ENCODE results near the gene PEX12. TPM values are rescaled to one million over a fixed set of nuclear protein-coding genes. Genes with fewer than 3 reads are reported as not detected.

Gene PEX12
- total and polyA plus RNA-seq, 12 donors: 2.6 to 11.2 (median 8.3) TPM

DNA sequence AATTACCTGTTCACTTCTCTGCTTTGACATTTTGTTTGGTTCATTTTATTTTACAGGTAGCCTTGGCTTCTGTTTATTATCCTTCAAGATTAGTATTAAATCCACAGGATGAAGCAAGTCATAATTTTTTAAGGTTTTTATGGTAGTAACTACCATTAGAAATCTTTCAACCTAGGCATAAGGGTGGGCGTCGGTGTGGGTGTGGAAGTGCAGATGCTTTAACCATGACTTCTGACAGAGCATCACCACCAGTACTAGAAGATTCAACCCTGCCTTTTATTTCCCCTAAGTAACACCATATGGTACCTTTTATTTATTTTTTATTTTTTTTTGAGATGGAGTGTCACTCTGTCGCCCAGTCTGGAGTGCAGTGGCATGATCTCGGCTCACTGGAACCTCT lies 31.5 kb upstream of the PEX12 start:
- Histone ChIP-seq H3K27me3 (no peaks in the 10 kb centered on the region), H3K9me3 (no peaks in the 10 kb centered on the region), H3K4me1 (peaks cover 0 to 7% (median 0%) of the 10 kb centered on the region in 9 donors), H3K27ac (no peak overlapping the region), H3K4me3 (no peak overlapping the region), H3K36me3 (peaks cover 0 to 98% (median 60%) of the 10 kb centered on the region in 9 donors)
- intact Hi-C loops (cut with DNase I): loop anchor here in 6 of 10 donors (5.0 kb wide), 2 partner anchors 47 to 137 kb away; no protein-coding TSS in a partner anchor
- 95 to 96% methylated on average over 4 of the region's 4 CpGs for WGBS, 2 donors
- ATAC-seq (no peak), DNase-seq (no peak)
- TF ChIP-seq, protein P1, sequence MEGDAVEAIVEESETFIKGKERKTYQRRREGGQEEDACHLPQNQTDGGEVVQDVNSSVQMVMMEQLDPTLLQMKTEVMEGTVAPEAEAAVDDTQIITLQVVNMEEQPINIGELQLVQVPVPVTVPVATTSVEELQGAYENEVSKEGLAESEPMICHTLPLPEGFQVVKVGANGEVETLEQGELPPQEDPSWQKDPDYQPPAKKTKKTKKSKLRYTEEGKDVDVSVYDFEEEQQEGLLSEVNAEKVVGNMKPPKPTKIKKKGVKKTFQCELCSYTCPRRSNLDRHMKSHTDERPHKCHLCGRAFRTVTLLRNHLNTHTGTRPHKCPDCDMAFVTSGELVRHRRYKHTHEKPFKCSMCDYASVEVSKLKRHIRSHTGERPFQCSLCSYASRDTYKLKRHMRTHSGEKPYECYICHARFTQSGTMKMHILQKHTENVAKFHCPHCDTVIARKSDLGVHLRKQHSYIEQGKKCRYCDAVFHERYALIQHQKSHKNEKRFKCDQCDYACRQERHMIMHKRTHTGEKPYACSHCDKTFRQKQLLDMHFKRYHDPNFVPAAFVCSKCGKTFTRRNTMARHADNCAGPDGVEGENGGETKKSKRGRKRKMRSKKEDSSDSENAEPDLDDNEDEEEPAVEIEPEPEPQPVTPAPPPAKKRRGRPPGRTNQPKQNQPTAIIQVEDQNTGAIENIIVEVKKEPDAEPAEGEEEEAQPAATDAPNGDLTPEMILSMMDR (IDR thresholded peaks at IDR 0.05): no peak

DNA sequence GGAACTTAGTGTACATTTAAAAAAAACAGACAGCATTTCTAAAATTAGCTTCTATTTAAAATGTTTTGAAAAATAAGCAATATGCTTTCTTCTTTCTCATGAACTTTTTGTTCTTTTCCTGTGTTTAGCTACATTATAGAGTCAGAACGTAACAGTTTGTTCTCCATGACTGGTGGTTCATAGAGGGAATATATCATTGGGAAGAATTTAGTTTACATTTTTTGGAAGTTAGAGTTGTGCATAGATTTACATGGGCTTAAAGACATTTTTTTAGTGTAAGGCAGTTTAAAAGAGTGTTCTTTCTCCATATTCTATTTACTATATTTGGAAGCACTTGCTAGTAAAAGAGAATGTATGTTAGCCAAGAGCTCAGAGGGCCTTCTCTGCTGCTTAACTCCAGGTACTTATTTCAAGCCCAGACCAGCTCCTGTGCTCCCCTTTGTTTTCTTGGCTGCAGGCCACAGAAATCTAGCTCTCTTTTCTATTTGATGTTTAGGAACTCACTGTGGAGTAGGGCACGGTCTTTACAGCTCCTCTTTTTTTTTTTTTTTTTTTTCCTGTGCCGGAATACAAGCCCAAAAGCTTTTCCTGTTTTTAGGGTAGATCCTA lies 29.0 kb upstream of the PEX12 start:
- DNase-seq: no peak
- TF ChIP-seq, protein P1 (IDR thresholded peaks at IDR 0.05): no peak
- no peak overlapping the region for H3K4me3 ChIP-seq
- H3K4me1 ChIP-seq: peaks cover 0 to 7% (median 0%) of the 10 kb centered on the region in 9 donors
- WGBS, 2 donors: 66 to 74% methylated on average over 3 of the region's 3 CpGs
- no peaks in the 10 kb centered on the region for H3K9me3 ChIP-seq
- intact Hi-C loops (cut with DNase I): loop anchor here in 1 of 10 donors (5.0 kb wide), 1 partner anchor 50 kb away; no protein-coding TSS in a partner anchor
- H3K27me3 ChIP-seq: no peaks in the 10 kb centered on the region
- H3K36me3 ChIP-seq: peaks cover 0 to 100% (median 54%) of the 10 kb centered on the region in 9 donors
- ATAC-seq: no peak
- H3K27ac ChIP-seq: no peak overlapping the region

DNA sequence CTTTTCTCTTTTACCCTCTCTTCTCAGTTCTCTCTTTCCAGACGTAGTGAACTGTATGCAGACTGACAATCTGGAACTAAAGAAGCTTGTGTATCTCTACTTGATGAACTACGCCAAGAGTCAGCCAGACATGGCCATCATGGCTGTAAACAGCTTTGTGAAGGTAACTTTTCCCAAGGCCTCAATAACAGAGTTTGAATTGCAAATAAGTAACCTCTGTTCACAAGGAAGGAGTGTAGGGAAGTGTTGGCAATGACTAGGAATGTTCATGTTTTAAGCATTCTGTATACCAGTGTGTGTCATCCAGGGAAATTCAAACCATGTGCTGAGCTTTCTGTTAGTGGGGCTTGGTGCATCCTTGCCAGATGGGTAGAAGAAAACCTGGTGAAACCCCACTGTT lies 27.3 kb upstream of the PEX12 start:
- ATAC-seq (no peak), DNase-seq (no peak)
- intact Hi-C loops (cut with DNase I): loop anchor here in 1 of 10 donors (5.0 kb wide), 1 partner anchor 52 kb away; no protein-coding TSS in a partner anchor
- 91 to 100% methylated on average over 2 of the region's 2 CpGs for WGBS, 2 donors
- TF ChIP-seq, protein P1 (IDR thresholded peaks at IDR 0.05): no peak
- Histone ChIP-seq H3K4me1 (peaks cover 0 to 7% (median 0%) of the 10 kb centered on the region in 9 donors), H3K4me3 (no peak overlapping the region), H3K9me3 (no peaks in the 10 kb centered on the region), H3K27ac (no peak overlapping the region), H3K27me3 (no peaks in the 10 kb centered on the region), H3K36me3 (peaks cover 4 to 100% (median 51%) of the 10 kb centered on the region in 9 donors)

DNA sequence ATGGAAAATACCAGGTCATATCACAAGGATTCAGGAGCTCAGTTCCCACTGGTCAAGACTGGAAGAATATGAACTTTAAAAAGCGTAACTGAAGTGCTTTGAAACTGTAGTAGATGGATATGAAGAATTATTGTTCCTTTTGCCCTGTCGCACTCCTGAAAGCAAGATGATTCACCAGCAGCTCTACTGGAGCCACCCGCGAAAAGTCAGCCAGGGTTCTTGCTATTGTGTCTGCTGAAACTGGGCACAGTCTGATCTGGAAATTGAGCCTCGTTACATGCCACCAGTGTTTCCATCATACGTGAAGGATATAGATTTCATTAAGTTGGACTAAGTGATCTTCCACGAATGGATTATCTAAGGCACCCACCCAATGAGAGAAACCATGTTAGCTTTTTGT lies 25.3 kb upstream of the PEX12 start:
- Histone ChIP-seq H3K4me1 (peaks cover 0 to 7% (median 0%) of the 10 kb centered on the region in 9 donors), H3K4me3 (no peak overlapping the region), H3K36me3 (peaks cover 4 to 100% (median 39%) of the 10 kb centered on the region in 9 donors), H3K9me3 (no peaks in the 10 kb centered on the region), H3K27ac (no peak overlapping the region), H3K27me3 (no peaks in the 10 kb centered on the region)
- DNase-seq (no peak), ATAC-seq (no peak)
- 85 to 92% methylated on average over 7 of the region's 7 CpGs for WGBS, 2 donors
- intact Hi-C loops (cut with DNase I): loop anchor here in 1 of 10 donors (5.0 kb wide), 1 partner anchor 149 kb away; the partner anchor contains the start of gene GAS2L2
- TF ChIP-seq, protein P1 (IDR thresholded peaks at IDR 0.05): no peak
